Measurements from ENCODE around the gene MAPKAP1. TPM values are rescaled to one million over a fixed set of nuclear protein-coding genes. Genes with fewer than 3 reads are reported as not detected.

Gene MAPKAP1
- total RNA-seq, 2 experiments from 2014 or later, result 58.7 to 63.6 TPM

DNA sequence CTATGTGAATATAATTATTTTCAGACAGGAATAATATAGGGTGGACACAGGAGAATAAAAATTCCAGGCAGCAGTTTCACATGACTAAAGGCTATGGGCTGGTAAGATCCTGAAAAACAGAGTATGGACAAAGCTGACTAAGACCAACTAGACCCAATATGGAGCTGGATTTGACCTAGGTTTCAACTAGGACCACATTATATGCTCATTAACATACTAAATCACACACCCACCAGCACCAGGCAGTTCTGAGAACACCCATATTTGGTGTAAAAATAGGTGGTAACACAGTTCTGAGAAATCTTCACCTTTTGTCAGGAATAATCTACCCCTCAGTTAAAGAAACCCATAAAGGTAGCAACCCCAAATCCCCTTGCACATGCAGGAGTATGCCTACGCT lies 64.7 kb downstream of the MAPKAP1 start:
- peaks cover 7% of the 10 kb centered on the region for H3K36me3 Mint-ChIP-seq (ENCODE audit: low read depth)
- no peak overlapping the region for H3K27ac Mint-ChIP-seq
- no peaks in the 10 kb centered on the region for H3K9me3 Mint-ChIP-seq
- ChIA-PET POLR2A (no interaction called here), CTCF (interaction anchor here (0.6 kb wide), 1 partner anchor 793 kb away, joined by 5 read pairs; no protein-coding TSS in a partner anchor)
- no peaks in the 10 kb centered on the region for H3K27me3 Mint-ChIP-seq
- no peak overlapping the region for H3K4me3 Mint-ChIP-seq
- peaks cover 33% of the 10 kb centered on the region for H3K4me1 Mint-ChIP-seq
- no peak for DNase-seq

DNA sequence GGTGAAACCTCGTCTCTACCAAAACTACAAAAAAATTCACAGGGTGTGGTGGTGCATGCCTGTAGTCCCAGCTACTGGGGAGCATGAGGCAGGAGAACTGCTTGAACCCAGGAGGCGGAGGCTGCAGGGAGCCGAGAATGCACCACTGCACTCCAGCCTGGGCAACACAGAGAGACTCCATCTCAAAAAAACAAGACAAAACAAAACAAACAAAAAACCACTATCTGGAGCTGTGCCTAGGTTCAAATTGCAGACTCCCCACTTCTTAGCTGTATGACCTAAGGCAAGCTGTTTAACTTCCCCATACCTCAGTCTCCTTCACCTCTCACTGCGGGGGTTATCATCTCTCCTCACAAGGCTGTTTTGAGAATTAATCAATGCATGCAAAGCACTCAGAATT lies 68.0 kb downstream of the MAPKAP1 start:
- no peak overlapping the region for H3K27ac Mint-ChIP-seq
- no peak overlapping the region for H3K4me3 Mint-ChIP-seq
- peaks cover 31% of the 10 kb centered on the region for H3K4me1 Mint-ChIP-seq
- no peaks in the 10 kb centered on the region for H3K27me3 Mint-ChIP-seq
- H3K36me3 Mint-ChIP-seq (ENCODE audit: low read depth), result peaks cover 4% of the 10 kb centered on the region
- CTCF ChIA-PET, result no interaction called here
- no peaks in the 10 kb centered on the region for H3K9me3 Mint-ChIP-seq
- POLR2A ChIA-PET, result no interaction called here
- DNase-seq, result no peak

DNA sequence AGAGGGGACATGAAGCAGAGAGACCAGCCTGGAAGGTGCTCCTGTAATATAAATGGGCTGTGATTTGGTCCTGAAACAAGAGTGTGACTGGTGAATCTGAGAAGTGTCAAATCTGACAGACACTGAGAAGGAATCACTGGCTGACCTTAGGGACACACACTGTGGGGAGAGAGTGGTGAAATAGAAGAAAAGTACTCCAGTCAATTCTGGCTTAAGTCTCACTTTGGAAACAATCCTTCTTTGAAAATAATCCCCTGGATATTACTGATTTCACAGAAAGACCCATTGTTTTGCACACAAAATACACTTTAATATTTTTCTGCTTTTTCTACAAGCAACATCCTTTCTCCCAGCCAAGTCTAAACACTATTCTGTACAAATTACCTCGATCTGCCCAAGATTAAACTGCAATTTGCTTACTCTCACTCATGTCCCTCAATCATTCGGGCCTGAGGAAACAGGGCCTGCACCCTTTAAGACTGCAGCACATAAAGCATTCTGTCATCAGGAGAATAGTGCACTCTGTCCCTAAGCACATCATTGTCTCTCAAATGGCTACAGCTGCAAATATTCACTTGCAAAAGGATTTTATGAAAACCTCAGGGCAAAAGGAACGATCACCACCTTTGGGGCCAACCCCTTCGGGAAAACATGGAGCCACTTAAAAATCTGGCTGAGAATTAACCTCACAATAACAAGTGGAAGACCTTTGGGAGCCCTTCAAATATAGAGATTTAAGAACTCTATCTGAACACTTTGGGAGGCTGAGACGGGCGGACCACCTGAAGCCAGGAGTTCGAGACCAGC lies 68.6 kb downstream of the MAPKAP1 start:
- CTCF ChIA-PET, result no interaction called here
- H3K27me3 Mint-ChIP-seq, result no peaks in the 10 kb centered on the region
- peaks cover 34% of the 10 kb centered on the region for H3K4me1 Mint-ChIP-seq
- DNase-seq, result no peak
- no peak overlapping the region for H3K27ac Mint-ChIP-seq
- no peak overlapping the region for H3K4me3 Mint-ChIP-seq
- H3K36me3 Mint-ChIP-seq (ENCODE audit: low read depth), result peaks cover 4% of the 10 kb centered on the region
- H3K9me3 Mint-ChIP-seq, result no peaks in the 10 kb centered on the region
- POLR2A ChIA-PET, result no interaction called here

DNA sequence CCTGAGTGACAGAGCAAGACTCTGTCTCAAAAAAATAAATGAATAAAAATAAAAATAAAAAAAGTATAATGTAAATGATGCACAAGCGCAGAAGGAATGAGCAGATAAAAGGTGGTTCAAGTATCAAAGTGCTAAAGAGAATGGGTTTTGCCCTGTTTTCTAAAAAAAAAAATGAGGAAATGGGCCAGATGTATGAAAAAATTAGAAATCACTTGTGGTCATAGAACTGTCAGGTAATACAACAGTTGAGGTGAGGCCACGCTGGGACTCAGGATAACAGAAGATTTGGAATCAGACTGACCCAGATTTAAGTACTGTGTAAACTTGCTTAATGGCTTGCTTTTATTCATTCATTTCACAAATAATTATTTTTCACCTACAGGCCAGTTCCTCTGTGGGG lies 69.8 kb downstream of the MAPKAP1 start:
- POLR2A ChIA-PET, result no interaction called here
- H3K27ac Mint-ChIP-seq, result no peak overlapping the region
- DNase-seq, result no peak
- H3K4me1 Mint-ChIP-seq, result peaks cover 38% of the 10 kb centered on the region
- CTCF ChIA-PET, result interaction anchor here (0.7 kb wide), 1 partner anchor 27 kb away, joined by 3 read pairs; no protein-coding TSS in a partner anchor
- H3K36me3 Mint-ChIP-seq (ENCODE audit: low read depth), result peaks cover under 1% of the 10 kb centered on the region
- no peaks in the 10 kb centered on the region for H3K27me3 Mint-ChIP-seq
- no peak overlapping the region for H3K4me3 Mint-ChIP-seq
- no peaks in the 10 kb centered on the region for H3K9me3 Mint-ChIP-seq

DNA sequence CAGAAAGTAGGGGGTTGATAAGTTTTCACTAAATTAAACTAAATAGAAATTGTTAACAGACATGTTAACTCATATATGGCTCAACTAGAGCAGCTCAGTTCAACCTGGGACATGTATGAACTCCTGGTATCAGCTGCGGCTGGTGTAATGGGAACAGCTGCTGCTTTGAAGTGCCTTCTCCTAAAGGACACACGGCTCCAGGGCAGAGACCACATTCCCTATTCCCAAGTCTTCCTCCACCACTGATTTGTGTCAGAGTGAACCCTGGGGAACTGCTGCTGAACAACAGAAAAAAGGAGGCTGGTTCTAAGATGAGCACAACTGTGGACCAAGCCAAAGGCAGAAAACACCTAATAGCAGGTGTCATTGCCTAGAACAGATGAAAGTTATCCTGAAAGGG lies 71.1 kb downstream of the MAPKAP1 start:
- ChIA-PET POLR2A (no interaction called here), CTCF (no interaction called here)
- peaks cover 47% of the 10 kb centered on the region for H3K4me1 Mint-ChIP-seq
- no peaks in the 10 kb centered on the region for H3K36me3 Mint-ChIP-seq (ENCODE audit: low read depth)
- H3K4me3 Mint-ChIP-seq, result no peak overlapping the region
- H3K27me3 Mint-ChIP-seq, result no peaks in the 10 kb centered on the region
- no peaks in the 10 kb centered on the region for H3K9me3 Mint-ChIP-seq
- H3K27ac Mint-ChIP-seq, result no peak overlapping the region
- DNase-seq, result no peak

DNA sequence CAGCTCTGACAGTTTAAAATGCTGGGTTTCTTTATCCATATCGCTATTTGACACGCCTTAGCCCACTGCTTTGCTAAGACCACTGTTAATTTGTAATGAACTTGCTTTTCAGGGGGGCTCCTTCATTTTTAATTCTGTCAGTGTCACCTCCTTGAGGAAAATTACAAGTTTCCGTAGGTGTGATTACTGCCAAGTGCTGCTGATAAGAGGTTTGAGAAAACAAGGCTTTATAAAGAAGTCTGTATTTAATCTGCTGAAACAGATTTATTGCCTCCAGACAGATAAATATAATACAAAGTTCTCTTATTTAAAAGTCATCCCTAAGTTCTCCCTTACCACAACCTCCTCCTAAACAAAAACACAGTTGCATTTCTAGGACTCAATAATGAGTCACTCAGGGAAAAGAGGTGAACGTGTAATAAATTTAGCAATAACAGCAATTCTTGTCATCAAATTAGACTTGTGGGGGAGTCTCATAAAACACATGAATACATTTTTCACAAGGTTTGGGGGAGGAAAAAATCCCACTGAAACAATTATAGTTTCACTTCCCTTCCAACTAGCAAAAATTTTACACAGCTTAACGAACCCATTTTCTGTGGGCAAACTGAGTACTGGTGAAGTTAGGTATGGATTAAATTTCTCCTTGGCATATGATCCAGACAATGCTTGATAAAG lies 72.8 kb downstream of the MAPKAP1 start:
- POLR2A ChIA-PET, result no interaction called here
- Mint-ChIP-seq H3K4me1 (peaks cover 50% of the 10 kb centered on the region), H3K36me3 (ENCODE audit: low read depth) (no peaks in the 10 kb centered on the region), H3K9me3 (no peaks in the 10 kb centered on the region), H3K27ac (no peak overlapping the region), H3K4me3 (no peak overlapping the region), H3K27me3 (no peaks in the 10 kb centered on the region)
- CTCF ChIA-PET, result interaction anchor here (1.4 kb wide), 1 partner anchor 12 kb away, joined by 3 read pairs; no protein-coding TSS in a partner anchor
- no peak for DNase-seq

DNA sequence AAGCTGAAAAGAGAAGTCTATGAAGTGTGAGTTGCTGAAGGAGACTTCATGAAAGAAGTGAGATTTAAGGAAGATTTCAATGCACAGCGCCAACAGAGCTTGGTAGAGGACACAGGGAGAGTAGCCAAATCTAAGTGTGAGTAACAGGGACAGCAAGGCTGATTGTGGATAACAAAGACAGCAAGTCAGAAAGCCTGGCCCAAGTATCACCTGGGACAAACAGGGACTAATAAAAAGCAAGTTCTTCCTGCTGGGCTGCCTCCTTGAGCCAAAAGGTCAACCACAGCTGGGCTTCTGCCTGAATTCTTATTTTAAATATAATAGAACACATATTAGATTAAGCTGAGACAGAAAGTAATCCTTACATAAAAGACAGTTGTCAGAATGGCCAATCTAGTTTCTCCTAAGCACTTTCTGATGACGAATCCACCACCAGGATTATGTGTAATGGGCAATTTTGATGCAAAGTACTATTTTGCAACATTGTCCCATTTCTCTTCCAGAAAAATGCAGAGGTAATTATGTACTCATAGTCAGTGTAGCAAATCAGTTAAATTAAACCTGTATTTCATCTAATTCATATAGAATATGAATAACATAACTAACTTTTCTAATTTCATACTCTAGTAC lies 73.8 kb downstream of the MAPKAP1 start:
- Mint-ChIP-seq H3K27ac (no peak overlapping the region), H3K9me3 (no peaks in the 10 kb centered on the region), H3K4me3 (no peak overlapping the region), H3K36me3 (ENCODE audit: low read depth) (no peaks in the 10 kb centered on the region), H3K27me3 (no peaks in the 10 kb centered on the region), H3K4me1 (peaks cover 53% of the 10 kb centered on the region)
- CTCF ChIA-PET, result interaction anchor here (0.6 to 1.1 kb wide), 2 partner anchors 17 to 57 kb away, joined by 3 read pairs; no protein-coding TSS in a partner anchor
- POLR2A ChIA-PET, result no interaction called here
- no peak for DNase-seq

DNA sequence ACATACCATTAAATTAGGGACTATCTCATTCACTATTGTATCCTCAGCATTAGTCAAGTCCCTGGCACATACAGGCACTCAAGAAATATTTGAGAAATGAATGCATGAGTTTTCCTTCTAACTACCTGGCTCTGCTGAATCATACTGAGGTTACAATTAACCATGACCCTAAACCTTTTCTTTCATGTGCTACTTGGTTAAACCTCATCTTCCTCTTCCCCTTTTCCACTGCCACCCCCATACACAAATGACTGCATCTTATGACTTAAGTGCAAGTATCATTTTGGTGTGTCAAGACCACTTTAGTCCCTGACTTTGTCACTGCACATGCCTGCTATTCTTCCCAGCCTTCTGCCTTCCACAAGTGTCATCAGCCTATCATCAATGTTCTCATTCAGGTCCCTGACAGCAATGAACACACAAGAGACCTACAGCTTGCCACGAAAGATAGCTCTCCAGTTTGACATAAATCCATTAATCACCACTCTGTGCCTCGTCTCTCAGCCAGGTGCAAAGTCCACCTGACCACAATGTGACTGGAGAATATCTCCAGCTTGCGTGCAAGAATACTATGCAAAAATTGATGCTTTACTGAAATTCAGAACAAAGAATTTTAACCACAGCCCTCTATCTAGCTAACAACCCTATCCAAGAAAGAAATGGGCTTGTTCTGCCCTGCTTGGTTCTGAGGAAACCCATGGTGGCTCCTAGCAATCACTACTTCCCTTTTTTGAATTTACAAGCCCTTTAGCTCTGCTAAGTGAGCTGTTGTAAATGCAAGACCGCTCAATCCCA lies 74.5 kb downstream of the MAPKAP1 start:
- POLR2A ChIA-PET, result no interaction called here
- Mint-ChIP-seq H3K27ac (no peak overlapping the region), H3K9me3 (no peaks in the 10 kb centered on the region), H3K27me3 (no peaks in the 10 kb centered on the region), H3K4me3 (no peak overlapping the region), H3K4me1 (peaks cover 53% of the 10 kb centered on the region), H3K36me3 (ENCODE audit: low read depth) (no peaks in the 10 kb centered on the region)
- CTCF ChIA-PET, result interaction anchor here (0.6 to 1.1 kb wide), 2 partner anchors 18 to 56 kb away, joined by 3 read pairs; no protein-coding TSS in a partner anchor
- no peak for DNase-seq

DNA sequence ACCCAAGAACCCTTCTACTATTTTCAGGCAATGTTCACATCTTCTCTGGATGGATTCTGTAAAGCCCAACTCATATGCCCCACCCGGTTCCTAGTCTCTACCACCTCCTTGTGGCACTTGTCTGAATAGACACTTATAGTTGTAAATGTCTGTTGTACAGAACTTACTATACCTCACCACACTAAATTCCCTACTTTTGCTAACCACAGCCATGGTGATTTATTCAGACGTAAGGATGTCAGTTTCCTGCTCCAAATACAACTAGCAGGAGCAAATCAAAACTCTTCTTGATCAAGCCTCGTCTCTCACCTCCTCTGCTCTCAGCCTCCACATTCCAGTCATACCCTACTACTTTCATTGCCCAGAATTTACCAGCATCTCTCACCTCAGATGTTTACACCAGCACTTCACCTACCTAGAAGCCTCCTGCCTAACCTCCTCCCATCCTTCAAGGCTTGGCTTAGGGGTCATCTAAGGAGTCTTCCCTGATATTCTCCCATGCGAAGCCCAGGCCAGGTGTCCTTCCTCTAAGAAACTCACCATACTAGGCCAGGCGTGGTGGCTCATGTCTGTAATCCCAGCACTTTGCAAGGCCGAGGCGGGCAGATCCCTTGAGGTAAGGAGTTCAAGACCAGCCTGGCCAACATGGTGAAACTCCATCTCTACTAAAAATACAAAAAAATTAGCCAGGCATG lies 75.5 kb downstream of the MAPKAP1 start:
- Mint-ChIP-seq H3K4me1 (peaks cover 51% of the 10 kb centered on the region), H3K27ac (no peak overlapping the region), H3K27me3 (no peaks in the 10 kb centered on the region), H3K36me3 (ENCODE audit: low read depth) (no peaks in the 10 kb centered on the region), H3K9me3 (no peaks in the 10 kb centered on the region), H3K4me3 (no peak overlapping the region)
- CTCF ChIA-PET, result interaction anchor here (0.6 kb wide), 1 partner anchor 197 kb away, joined by 4 read pairs; no protein-coding TSS in a partner anchor
- DNase-seq, result peak; percentile 40
- POLR2A ChIA-PET, result interaction anchor here (0.6 kb wide), 1 partner anchor 70 kb away, joined by 5 read pairs; no protein-coding TSS in a partner anchor

DNA sequence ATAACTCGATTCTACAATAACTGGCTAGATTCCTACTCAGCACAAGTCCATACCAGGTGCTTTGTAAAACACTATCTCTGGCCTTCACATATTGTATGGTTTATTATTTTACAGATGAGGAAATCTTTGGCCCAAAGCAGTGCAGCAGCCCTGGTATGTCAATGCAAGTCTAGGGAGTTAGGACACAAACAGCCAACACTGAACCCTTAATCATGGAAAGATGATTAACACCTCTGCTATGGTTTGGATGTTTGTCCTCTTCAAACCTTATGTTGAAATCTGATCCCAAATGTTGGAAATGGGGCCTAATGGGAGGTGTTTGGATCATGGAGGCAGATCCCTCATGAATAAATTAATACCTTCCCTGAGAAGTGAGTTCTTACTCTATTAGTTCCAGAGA lies 76.6 kb downstream of the MAPKAP1 start:
- Mint-ChIP-seq H3K4me1 (peaks cover 41% of the 10 kb centered on the region), H3K27me3 (no peaks in the 10 kb centered on the region), H3K9me3 (no peaks in the 10 kb centered on the region), H3K4me3 (no peak overlapping the region), H3K27ac (no peak overlapping the region), H3K36me3 (ENCODE audit: low read depth) (peaks cover 1% of the 10 kb centered on the region)
- ChIA-PET CTCF (interaction anchor here (0.7 kb wide), 1 partner anchor 768 kb away, joined by 3 read pairs; no protein-coding TSS in a partner anchor), POLR2A (interaction anchor here (0.6 kb wide), 1 partner anchor 28 kb away, joined by 4 read pairs; no protein-coding TSS in a partner anchor)
- DNase-seq, result no peak

DNA sequence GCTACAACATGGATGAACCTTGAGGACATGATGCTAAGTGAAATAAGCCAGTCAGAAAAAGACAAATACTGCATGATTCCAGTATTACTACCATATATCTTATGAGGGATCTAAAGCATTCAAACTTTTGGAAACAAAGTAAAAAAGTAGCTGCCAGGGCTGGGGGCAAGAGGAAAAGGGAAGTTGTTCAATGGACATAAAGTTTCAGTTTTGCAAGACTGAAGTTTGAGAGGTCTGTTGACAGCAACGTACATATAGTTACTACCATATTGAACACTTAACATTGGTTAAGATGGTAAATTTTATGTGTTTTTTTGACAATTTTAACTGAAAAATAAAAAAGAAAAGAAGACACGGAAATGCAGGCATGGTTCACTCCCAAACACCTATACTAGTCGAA lies 77.6 kb downstream of the MAPKAP1 start:
- Mint-ChIP-seq H3K4me3 (no peak overlapping the region), H3K4me1 (peaks cover 32% of the 10 kb centered on the region), H3K9me3 (no peaks in the 10 kb centered on the region), H3K36me3 (ENCODE audit: low read depth) (peaks cover 1% of the 10 kb centered on the region), H3K27me3 (no peaks in the 10 kb centered on the region), H3K27ac (no peak overlapping the region)
- no peak for DNase-seq
- ChIA-PET POLR2A (interaction anchor here (0.6 kb wide), 1 partner anchor 95 kb away, joined by 5 read pairs; no protein-coding TSS in a partner anchor), CTCF (no interaction called here)

DNA sequence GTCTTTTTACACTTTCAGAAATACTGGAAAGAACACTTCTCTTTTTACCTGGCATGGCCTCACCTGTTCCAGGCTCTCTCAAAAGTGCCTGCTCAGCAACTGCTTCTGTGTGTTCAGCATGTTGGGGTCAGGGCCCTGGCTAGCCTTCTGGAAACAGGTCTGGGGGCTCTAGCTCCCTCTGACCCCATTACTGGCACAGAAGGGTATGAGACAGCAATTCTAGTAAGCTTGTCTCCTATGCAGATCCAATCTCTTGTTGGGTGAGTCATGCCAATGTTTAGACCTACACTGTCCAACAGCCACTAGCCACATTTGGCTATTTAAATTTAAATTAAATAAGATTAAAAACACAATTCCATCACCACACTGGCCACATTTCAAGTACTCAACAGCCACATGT lies 80.8 kb downstream of the MAPKAP1 start:
- Mint-ChIP-seq H3K4me1 (peaks cover 10% of the 10 kb centered on the region), H3K4me3 (no peak overlapping the region), H3K9me3 (no peaks in the 10 kb centered on the region), H3K27me3 (no peaks in the 10 kb centered on the region), H3K27ac (no peak overlapping the region), H3K36me3 (ENCODE audit: low read depth) (peaks cover 3% of the 10 kb centered on the region)
- POLR2A ChIA-PET, result no interaction called here
- CTCF ChIA-PET, result no interaction called here
- no peak for DNase-seq

Data from activated CD4-positive, alpha-beta T cell treated with anti-CD3 and anti-CD28 coated beads, Interleukin-2, amount 10 ng/mL, durations not matched to agents 7 days and 5 days (primary cell).